Endometrial microvascular endothelial cells (primary cell): ENCODE data around the gene ZNF208. TPM values are rescaled to one million over a fixed set of nuclear protein-coding genes. Genes with fewer than 3 reads are reported as not detected.
"Not testable (repeated sequence)": the region's sequence is repeated elsewhere in the genome, so short reads cannot be mapped to it uniquely, and the experiment has no call there.

ENCODE experiments used
- in situ Hi-C: cut with HindIII; loops from 2 replicates; pipeline ENCODE4 v1.10.0; 2017; ENCODE audit warnings: low sequenced_read_pairs, low pct_unique_long_range_greater_than_20kb; ENCODE audit errors: inconsistent ontology term
- total RNA-seq: library from RNA; depleted of rRNA; stranded (reverse); fragments of >200 nt; gene quantifications from one replicate; pipeline ENCODE4 v1.2.3, GENCODE V29; 2015; ENCODE audit errors: inconsistent ontology term

ZNF208 gene
- total RNA-seq, result not detected

DNA sequence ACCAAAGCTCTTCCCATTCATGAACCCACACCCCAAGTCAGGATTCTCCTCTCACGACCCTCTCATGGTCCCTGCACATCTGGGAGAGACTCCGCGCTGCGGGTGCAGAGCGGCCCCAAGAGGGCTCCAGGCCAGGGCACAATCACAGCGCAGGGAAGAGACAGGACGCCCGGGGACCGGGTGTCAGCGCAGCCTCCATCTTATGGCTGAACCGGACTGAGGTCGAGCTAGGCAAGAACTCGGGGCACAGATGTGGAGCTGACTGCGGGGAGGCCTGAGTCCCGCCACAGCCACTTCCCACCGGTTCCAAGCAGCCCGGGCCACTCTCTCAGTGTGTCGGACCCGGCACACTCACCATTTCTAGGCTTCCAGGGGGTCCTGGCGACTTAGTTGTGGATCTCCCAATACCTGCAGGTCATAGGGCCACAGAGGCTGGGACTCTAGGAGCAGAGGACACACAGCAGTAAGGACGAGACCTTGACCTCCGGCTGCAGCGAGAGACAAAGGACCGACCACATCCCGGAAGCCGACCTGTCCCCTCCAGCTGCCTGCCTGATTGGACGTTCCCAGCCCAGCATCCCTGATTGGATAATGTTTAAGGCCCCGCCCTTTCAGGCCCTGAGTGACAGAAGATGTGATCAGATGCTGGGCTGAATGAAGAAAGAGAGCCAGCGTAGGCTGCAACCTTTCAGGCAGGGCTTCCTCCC is at the start of gene ZNF208:
ZNF208 (minus strand) TSS at position 507 of the 707 bp plus-strand sequence; CDS start at position 358, 149 bp downstream.
- in situ Hi-C loops, result not testable (repeated sequence)

DNA sequence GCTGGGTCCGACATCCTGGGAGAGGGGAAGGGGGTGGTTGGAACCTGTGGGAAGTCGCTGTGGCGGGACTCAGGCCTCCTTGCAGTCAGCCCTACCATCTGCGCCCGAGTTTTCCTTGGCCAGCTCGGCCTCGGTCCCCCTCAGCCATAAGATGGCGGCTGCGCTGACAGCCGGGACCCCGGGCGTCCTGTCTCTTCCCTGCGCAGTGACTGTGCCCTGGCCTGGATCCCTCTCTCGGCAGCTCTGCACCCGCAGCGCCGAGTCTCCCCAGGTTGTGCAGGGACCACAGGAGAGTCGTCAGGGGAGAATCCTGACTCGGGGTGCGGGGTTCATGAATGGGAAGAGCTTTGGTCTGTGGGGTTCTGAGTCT is 41.9 kb upstream of the ZNF208 start:
- in situ Hi-C loops, result no loop called here

DNA sequence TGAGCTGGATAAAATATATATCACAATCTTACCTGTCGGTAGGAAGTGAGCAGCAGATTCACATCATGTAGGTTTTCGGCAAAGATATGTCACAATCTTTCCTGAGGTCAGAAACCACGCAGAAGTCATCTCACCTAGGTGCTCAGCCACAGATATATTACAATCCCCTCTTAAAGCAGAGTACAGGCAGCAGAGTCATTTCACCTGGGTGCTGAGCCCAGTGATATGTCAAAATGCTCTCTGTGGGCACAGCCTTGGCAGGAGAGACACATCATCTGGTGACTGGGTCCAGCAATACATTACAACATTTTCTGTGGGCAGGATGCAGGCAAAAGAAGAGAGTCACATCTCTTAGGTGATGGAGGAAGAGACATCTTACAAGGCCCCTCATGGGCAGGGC is 30.4 kb upstream of the ZNF208 start:
- in situ Hi-C loops, result not testable (repeated sequence)

DNA sequence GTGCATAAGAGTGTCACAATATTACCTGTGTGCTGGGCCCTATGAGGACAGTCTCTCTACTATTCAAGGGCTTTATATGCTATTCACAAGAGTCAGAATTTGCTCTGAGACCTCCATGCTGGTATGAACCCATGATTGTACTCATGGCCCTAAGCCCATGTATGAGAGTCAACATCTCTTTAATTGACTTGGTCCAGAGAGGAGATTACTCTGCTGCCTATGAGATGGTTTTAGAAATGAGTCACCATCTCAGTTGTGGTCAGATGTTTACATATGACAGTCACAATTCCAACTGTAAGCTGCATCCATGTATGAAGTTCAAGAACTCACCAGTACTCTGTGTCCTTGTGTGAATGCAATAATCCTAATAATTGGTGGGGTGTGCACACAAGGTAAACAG is 19.9 kb upstream of the ZNF208 start:
- in situ Hi-C loops, result no loop called here

DNA sequence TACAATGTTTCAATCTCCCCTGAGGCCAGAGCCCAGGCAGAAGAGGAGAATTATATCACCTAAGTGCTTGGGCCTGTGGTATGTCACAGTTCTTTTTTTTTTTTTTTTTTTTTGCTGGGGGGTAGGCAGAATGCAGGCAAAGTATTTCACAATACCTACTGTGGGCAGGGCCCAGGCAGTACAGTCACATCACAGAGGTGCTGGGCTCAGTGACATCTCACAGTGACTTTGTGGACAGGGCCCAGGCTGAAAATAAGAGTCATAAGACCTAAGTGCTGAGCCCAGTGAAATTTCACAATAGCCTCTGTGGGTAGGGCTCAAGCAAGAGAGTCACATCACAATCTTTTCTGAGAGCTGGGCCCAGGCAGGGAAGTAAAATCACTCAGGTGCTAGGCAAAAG is 15.9 kb upstream of the ZNF208 start:
- in situ Hi-C loops, result no loop called here

DNA sequence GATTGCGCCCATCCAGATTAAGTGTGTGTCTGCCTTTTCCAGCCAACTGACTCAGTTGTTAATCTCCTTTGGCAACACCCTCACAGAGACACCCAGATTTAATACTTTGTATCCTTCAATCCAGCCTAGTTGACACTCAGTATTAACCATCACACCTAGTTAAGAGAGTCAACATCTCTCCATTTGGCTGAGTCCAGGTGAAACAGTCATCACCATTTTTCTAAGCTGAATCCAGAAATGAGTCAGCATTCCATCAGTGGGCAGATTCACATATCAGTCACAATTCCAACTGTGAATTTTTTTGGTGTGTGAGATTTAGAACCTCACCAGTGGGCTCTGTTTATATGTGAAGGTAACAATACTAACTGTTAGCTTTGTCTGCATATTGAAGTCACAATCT is 14.8 kb upstream of the ZNF208 start:
- in situ Hi-C loops, result not testable (repeated sequence)

DNA sequence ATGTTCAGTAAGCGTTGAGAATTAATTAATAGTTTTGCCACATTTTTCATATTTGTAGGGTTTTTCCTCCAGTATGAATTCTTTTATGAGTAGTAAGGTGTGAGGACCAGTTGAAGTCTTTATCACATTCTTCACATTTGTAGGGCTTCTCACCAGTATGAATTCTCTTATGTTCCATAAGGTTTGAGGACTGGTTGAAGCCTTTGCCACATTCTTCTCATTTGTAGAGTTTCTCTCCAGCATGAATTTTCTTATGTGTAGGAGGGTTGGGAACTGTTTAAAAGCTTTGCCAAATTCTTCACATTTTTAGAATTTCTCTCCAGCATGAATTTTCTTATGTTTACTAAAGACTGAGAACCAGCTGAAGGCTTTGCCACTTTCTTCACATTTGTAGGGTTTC is 40.3 kb downstream of the ZNF208 start:
- in situ Hi-C loops, result no loop called here

DNA sequence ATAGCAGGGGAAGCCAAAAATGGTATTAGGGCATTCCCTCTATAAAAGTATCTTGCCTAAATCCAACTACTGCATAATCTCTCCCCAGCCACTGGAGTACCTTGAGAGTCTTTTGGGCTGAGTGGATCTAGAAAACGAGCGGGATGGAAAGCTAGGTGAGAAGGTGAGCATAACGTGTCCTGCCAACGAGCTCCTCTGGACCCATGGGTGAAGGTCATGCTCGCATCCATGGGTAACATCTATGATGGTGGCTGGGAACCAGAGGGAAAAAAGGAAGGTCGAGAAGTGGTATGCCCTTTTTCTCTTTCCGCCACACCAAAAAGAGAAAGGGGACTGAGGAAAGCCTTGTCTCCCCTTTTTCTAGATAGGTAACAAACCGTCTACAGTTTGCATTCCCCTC is 63.0 kb downstream of the ZNF208 start:
- in situ Hi-C loops, result no loop called here

DNA sequence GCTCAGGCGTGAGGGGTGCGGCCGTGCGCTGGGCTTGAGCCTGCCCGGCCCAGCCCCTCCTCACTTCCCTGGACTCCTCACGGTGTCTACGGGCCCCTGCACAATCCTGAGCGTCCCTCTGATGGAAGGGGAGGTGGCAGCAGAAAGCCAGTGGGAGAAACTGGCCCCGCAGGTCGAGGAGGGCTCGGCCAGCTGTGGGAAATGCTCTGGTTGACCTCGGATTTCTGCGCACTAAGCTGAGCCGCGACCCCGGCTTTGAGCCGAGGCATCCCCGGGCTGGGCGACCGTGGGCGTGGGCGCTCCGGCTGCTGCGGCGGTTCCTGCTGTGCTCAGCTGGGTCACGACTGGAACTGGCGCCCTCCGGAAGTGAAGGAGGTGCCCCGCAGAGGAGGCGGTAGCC is 70.1 kb downstream of the ZNF208 start:
- in situ Hi-C loops, result no loop called here

DNA sequence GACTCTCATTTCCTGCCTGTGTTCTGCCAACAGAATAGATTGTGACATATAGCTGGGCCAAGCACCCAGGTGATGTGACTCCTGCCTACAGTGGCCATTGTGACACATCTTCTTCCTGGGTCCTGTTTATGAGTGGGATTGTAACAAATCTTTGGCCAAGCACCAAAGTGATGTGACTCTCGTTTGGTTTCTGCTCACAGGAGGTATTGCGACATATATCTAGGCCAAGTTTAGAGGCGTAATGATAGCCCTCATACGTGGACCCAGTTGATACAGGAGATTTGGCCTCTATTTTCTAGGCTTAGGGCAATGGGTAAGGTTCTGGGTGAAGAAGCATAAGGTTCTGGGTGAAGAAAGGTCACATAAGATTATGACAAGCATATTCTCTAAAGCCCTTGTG is 76.2 kb downstream of the ZNF208 start:
- in situ Hi-C loops, result no loop called here

DNA sequence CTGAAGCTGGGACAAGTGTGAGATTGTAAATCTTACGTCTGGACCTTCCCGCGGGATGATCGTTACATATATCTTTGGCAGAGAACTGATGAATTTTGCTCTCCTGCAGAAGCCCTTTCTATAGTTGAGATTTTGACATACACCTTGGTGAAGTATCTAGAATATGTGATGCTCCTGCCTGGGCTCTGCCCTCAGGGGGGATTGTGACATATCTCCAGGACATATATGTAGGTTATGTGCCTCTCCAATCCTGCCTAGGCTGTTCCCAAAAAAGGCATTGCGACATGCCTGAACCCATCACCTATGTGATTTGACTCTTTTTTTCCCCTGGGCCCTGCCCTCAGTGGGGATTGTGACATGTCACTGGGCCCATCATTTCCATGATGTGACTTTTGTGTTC is 76.6 kb downstream of the ZNF208 start:
- in situ Hi-C loops, result no loop called here

DNA sequence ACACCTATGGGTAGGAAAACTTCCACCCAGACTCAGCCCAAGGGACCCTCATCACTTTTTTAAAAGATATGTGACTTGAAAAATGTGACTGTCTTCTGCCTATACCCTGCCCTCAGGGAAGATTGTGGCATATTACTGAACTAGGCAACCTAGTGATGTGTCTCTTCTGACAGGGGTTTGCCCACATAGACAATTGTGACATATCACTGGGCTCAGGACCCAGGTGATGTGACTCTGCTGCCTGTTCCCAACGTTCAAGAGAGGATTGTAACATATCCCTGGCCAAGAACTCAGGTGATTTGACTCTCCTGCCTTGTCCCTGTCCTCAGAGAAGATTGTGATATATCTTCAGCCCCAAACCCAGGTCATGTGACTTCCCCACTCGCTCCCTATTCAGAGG is 88.5 kb downstream of the ZNF208 start:
- in situ Hi-C loops, result no loop called here

DNA sequence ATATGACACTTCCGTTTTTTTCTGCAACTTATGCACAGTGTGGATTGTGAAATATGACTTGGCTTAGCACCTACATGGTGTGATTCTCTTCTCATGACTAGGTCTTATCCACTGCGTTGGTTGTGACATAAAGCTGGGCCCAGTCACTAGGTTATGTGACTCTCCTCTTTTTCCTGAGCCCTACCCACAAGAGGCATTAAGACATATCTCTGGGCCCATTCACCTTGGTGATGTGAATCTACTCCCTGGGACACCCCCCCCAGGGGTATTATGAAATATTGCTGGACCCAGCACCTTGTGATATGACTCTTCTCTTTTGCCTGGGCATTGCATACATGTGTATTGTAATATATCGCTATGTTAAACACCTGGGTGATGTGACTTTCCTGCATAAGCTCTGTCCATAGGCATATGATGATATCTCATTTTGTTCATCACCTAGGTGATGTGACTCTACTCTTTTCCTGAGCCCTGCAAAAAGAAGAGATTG is 89.0 kb downstream of the ZNF208 start:
- in situ Hi-C loops, result no loop called here

DNA sequence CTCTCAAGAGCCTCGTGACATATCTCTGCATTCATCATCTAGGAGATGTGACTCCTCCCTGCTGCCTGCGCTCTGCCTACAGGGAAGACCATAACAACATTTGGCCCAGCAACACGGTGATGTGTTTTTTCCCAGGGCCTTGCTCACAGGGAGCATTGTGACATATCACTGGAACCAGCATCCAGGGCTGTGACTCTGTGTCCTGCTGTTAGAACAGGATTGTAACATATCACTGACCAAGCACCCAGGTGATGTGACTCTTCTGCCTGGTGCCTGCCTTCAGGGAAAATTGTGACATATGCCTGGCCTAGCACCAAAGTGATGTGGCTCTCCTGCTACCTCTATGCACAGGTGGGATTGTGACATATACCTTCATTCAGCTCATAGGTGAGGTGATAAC is 95.3 kb downstream of the ZNF208 start:
- in situ Hi-C loops, result no loop called here

DNA sequence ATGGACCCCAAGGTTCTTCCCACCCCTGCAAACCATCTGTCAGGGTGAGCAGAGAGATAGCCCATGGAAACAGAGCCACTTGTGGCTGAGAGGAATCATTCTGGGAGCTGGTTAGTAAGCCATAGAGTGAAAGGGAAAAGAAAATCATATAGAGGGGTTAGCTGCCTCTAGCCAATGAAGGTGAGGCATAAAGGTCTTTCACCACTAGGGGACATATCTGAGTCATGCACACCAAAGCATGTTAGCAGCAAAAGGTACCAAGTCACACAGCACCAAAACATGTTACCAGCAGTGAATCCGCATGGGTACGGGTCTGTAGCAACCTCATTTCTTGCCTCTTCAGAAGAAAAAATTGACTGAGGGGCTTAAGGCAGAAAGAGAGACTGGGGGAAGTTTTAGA is 98.1 kb downstream of the ZNF208 start:
- in situ Hi-C loops, result no loop called here

DNA sequence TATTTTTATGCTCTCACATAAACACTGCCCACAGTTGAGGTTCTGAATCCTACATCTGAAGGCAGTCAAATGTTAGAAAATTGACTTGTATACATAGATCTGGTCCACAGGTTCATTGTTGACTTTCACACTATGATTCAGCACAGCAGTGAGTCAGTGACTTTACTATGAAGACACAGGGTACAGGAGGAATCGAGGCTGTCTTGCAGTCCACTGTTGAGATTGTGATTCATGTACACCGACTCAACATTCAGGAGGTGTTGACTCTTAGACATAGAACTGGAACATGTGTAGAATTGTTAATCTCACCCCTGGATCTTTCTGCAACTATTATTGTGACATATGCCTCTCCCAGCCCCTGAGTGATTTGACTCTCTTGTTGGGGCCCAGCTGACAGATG is 100.4 kb downstream of the ZNF208 start:
- in situ Hi-C loops, result no loop called here

DNA sequence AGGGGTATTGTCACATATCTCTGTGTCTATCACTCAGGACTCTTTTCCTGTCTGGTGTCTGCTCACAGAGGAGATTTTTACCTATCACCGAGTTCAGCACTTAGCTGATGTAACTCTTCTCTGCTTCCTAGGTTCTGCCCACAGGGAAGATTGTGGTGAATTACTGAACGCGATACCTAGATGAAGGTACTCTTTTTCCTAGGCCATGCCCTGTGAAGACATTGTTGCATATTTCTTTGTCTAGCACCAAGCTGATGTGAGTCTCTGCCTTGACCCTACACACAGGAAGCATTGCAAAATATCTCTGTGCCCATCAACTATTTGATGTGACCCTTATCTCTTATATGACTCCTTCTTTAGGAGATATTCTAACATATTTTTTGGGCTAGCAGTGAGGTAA is 102.7 kb downstream of the ZNF208 start:
- in situ Hi-C loops, result no loop called here

DNA sequence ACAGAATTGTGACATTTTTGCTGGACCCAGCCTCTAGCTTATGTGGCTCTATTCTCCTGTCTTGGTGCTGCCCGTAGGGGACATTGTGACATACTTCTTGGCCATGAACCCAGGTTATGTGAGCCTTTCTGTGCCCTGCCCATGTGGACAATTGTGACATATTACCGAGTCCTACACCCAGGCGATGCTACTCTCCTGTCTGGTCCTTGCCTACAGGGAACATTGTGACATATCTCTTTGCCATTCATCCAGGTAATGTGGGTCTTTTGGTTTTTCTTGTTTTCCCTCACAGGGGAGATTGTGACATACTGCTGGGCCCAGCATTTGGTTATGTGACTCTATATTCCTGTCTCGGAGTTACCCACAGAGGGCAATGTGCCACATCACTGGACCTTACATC is 103.2 kb downstream of the ZNF208 start:
- in situ Hi-C loops, result no loop called here

DNA sequence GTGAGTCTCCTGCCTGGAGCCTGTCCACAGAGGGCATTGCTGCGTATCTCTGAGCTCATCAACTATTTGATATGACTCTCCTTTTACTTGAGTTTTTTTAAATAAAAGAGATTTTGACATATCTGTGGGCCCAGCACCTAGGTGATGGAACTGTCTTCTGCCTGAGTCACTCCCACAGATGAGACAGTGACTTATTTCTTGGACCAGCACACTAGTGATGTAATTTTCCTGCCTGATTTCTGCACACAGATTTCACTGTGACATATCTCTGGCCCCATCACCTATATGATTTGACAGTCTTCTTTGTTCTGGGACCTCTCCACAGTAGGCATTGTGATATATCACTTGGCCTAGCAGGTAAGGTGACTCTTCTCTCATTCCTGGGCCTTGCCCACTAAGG is 108.2 kb downstream of the ZNF208 start:
- in situ Hi-C loops, result no loop called here

DNA sequence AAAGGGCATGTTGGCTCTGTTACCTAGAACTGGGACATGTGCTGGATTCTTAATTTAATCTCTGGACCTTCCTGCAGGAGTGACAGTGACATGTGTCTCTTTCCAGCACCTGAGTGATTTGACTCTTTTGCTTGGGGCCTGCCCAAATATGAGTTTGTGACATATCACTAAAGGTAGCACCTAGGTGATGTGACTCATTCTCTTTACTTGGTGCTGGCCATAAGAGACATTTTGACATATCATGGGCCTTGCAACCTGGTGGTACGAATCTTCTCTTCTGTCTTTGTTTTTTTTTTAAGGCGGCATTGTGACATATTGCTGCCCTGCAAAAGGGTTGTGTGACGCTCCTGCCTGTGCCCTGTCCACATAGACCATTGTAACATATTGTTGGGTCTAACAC is 108.9 kb downstream of the ZNF208 start:
- in situ Hi-C loops, result no loop called here

DNA sequence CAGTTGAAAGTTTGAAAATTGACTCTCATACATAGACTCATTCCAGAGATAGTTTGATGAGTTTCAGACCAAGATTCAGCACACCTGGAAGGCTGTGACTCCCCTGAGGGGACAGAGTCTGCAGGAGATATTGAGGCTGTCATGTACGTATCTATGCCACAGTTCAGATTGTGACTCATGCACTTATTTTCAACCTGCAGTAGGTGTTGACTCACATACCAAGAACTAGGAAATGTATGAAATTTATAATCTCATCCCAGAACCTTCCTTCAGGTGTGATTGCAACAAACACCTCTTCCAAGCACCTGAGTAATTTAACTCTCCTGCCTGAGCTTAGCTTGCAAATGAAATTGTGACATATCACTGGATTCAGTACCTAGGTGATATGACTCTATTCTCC is 110.3 kb downstream of the ZNF208 start:
- in situ Hi-C loops, result no loop called here
